ENCODE measurements around the gene ARHGEF28. TPM values are rescaled to one million over a fixed set of nuclear protein-coding genes. Genes with fewer than 3 reads are reported as not detected.

ARHGEF28 gene
- total RNA-seq, 1 experiment from 2014 or later: 0.57 TPM

DNA sequence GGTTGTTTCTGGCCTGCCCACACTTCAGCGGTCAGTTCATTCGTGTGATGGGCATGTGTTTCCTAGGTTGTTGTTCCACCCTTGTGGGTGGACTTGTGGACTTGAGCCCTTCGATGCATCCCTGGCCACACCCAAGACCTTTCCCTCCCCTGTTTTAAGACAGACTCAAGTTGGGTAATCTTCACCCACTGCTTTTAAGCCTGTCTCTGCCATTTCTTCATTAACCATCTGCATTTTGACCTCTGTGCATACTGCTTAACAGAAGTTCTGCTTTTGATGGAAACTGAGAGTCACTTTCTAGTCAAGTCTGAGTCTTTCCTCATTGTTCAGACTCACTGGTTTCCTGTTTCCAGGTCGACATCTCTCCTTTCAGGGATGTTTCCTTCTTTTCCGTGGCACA is 233.7 kb downstream of the ARHGEF28 start:
- Histone ChIP-seq H3K23me2 (ENCODE audit: insufficient read length, low read depth, low read length, poor library complexity, severe bottlenecking) (no peaks in the 10 kb centered on the region), H2BK20ac (ENCODE audit: low read depth, low read length, poor library complexity, severe bottlenecking) (no peak overlapping the region), H2BK12ac (ENCODE audit: insufficient read length, low read depth, low read length) (no peak overlapping the region), H2BK120ac (ENCODE audit: low read depth, low read length, poor library complexity, severe bottlenecking) (no peak overlapping the region), H3K23ac (ENCODE audit: insufficient read length, low read depth, low read length) (no peak overlapping the region), H3K79me2 (ENCODE audit: insufficient read depth, low read length) (no peaks in the 10 kb centered on the region), H3T11ph (ENCODE audit: low read length) (no peak overlapping the region), H2AFZ (ENCODE audit: low read length) (no peak overlapping the region), H3K27me3 (ENCODE audit: insufficient read depth, low read length) (no peaks in the 10 kb centered on the region), H3K4ac (ENCODE audit: low read depth, low read length) (no peak overlapping the region), H4K91ac (ENCODE audit: insufficient read length, low read depth, low read length) (no peak overlapping the region), H2BK15ac (ENCODE audit: low read depth, low read length) (no peak overlapping the region), H2BK5ac (ENCODE audit: insufficient read length, low read length) (no peak overlapping the region), H3K4me1 (ENCODE audit: insufficient read depth, low read length) (no peaks in the 10 kb centered on the region), H3K14ac (ENCODE audit: insufficient read depth, low read length) (no peak overlapping the region), H4K20me1 (ENCODE audit: control insufficient read depth, insufficient read depth, insufficient read length) (no peaks in the 10 kb centered on the region), H3K9ac (ENCODE audit: extremely low read depth, insufficient read length, low read length) (no peak overlapping the region), H3K27ac (ENCODE audit: insufficient read length, low read depth, low read length) (no peak overlapping the region), H3K56ac (ENCODE audit: insufficient read length, low read depth, low read length) (no peak overlapping the region), H3K4me2 (ENCODE audit: insufficient read depth, insufficient read length, low read length) (no peak overlapping the region), H3K9me3 (ENCODE audit: control insufficient read depth, low read depth, low read length) (no peaks in the 10 kb centered on the region), H4K5ac (ENCODE audit: insufficient read length, low read depth, low read length) (no peak overlapping the region), H4K8ac (replicated peaks; ENCODE audit: insufficient read length, low read depth, low read length) (no peak overlapping the region), H3K79me1 (ENCODE audit: insufficient read depth, low read depth, low read length, poor library complexity, severe bottlenecking) (no peaks in the 10 kb centered on the region), H2AK5ac (ENCODE audit: insufficient read length, low read length) (no peak overlapping the region), H3K18ac (ENCODE audit: insufficient read length, low read depth, low read length) (no peak overlapping the region)
- Mint-ChIP-seq H3K4me3 (no peak overlapping the region), H3K27ac (no peak overlapping the region), H3K27me3 (ENCODE audit: low read depth) (no peaks in the 10 kb centered on the region), H3K36me3 (ENCODE audit: insufficient read depth in 1 of 3, low read depth in 3 of 3) (no peaks in the 10 kb centered on the region), H3K4me1 (no peaks in the 10 kb centered on the region), H3K9me3 (no peaks in the 10 kb centered on the region)
- no CpG with 5 or more reads among the region's 5 CpGs for WGBS (ENCODE audit: extremely low coverage, insufficient read length, low lambda C conversion rate)
- TF ChIP-seq, protein P1, sequence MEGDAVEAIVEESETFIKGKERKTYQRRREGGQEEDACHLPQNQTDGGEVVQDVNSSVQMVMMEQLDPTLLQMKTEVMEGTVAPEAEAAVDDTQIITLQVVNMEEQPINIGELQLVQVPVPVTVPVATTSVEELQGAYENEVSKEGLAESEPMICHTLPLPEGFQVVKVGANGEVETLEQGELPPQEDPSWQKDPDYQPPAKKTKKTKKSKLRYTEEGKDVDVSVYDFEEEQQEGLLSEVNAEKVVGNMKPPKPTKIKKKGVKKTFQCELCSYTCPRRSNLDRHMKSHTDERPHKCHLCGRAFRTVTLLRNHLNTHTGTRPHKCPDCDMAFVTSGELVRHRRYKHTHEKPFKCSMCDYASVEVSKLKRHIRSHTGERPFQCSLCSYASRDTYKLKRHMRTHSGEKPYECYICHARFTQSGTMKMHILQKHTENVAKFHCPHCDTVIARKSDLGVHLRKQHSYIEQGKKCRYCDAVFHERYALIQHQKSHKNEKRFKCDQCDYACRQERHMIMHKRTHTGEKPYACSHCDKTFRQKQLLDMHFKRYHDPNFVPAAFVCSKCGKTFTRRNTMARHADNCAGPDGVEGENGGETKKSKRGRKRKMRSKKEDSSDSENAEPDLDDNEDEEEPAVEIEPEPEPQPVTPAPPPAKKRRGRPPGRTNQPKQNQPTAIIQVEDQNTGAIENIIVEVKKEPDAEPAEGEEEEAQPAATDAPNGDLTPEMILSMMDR (conservative IDR thresholded peaks at IDR 0.05): no peak
- DNase-seq: no peak
